HCT116 (cell line): Measurements from ENCODE around the gene CKS1B. TPM values are rescaled to one million over a fixed set of nuclear protein-coding genes. Genes with fewer than 3 reads are reported as not detected.

Experiments
- ATAC-seq: fragments of 200-7000 bp; cut with Tn5 transposase; 2 replicates; pipeline ENCODE4 v1.9.1; 2020; ENCODE audit warnings: mild to moderate bottlenecking, moderate library complexity
- BruUV-seq: library from RNA; stranded (reverse); fragments of 400-500 nt; replicated peaks from 2 replicates; lab custom pipeline; 2021; lab: Mats Ljungman, UMichigan
- CTCF ChIA-PET: fragments of 300-600 bp; sonication (Branson Sonifier 250); formaldehyde crosslinking; loops from one replicate; lab custom pipeline; 2021; ENCODE audit warnings: antibody characterized with exemption; lab: Charles Lee
- POLR2A ChIA-PET: fragments of 300-600, 350-600 bp; sonication (Branson Sonifier 250); formaldehyde crosslinking; loops from one replicate; lab custom pipeline; 2021; ENCODE audit warnings: antibody characterized with exemption; lab: Charles Lee
- RAD21 ChIA-PET, 2 experiments: fragments of 300-600 bp; sonication (Branson Sonifier 250); formaldehyde crosslinking; loops; one replicate each; lab custom pipeline; 2023; ENCODE audit warnings: low total read pairs in 2 of 2; ENCODE audit not compliant: uncharacterized antibody in 2 of 2, unreplicated experiment in 2 of 2, low non-redundant PET in 1 of 2; lab: Charles Lee
- DNase-seq: peaks from one replicate; pipeline ENCODE4 v3.0.0-alpha.2; 2010; ENCODE audit warnings: low read depth, low spot score
- H2AFZ ChIP-seq: fragments of 200-600 bp; shearing (Covaris generic), sonication (generic); 2 replicates; pipeline ENCODE4 v1.6.1; 2017; ENCODE audit warnings: low read depth, mixed run types, mixed read lengths, antibody characterized with exemption, low read length; ENCODE audit not compliant: poor library complexity, severe bottlenecking
- H3K27ac ChIP-seq: 2 replicates; pipeline ENCODE4 v1.5.1; 2012; ENCODE audit warnings: low read depth, low read length
- H3K27me3 ChIP-seq: fragments of 200-600 bp; sonication (generic); 2 replicates; pipeline ENCODE4 v1.6.1; 2016; ENCODE audit warnings: mixed run types, low read length, mixed read lengths; ENCODE audit not compliant: insufficient read depth
- H3K36me3 ChIP-seq, 2 experiments: fragments of 200-500 bp in 1 of 2; fragments of 200-600 bp in 1 of 2; sonication (Bioruptor generic) in 1 of 2; sonication (generic) in 1 of 2; 2 replicates each; pipeline versions ENCODE4 v1.5.1 to v1.6.1; 2014 to 2016; ENCODE audit warnings: low read length in 2 of 2, inconsistent platforms in 1 of 2, mixed read lengths in 1 of 2, mixed run types in 1 of 2; ENCODE audit not compliant: insufficient read depth in 2 of 2, control insufficient read depth in 1 of 2
- H3K4me1 ChIP-seq, 2 experiments: fragments of 200-600 bp in 1 of 2; sonication (generic) in 1 of 2; 2 replicates each; pipeline versions ENCODE4 v1.5.1 to v1.6.1; 2012 to 2017; ENCODE audit warnings: low read length in 2 of 2, inconsistent platforms in 1 of 2, mild to moderate bottlenecking in 1 of 2, mixed read lengths in 1 of 2, mixed run types in 1 of 2, moderate library complexity in 1 of 2; ENCODE audit not compliant: insufficient read depth in 2 of 2, control insufficient read depth in 1 of 2
- H3K4me2 ChIP-seq: fragments of 200-600 bp; sonication (generic); 2 replicates; pipeline ENCODE4 v1.6.1; 2017; ENCODE audit warnings: mixed run types, low read length, mixed read lengths
- H3K4me3 ChIP-seq, 2 experiments: fragments of 200-600 bp in 1 of 2; sonication (generic) in 1 of 2; replicated peaks in 1 of 2; 2 replicates each; pipeline ENCODE4 v1.5.1; 2011 to 2016; ENCODE audit warnings: low read length in 2 of 2, control low read depth in 1 of 2, low read depth in 1 of 2, mild to moderate bottlenecking in 1 of 2, mixed read lengths in 1 of 2, mixed run types in 1 of 2
- H3K79me2 ChIP-seq: fragments of 200-600 bp; sonication (generic); 2 replicates; pipeline ENCODE4 v1.6.1; 2017; ENCODE audit warnings: mild to moderate bottlenecking, mixed run types, low read length, moderate library complexity, mixed read lengths; ENCODE audit not compliant: insufficient read depth
- H3K9ac ChIP-seq: fragments of 200-600 bp; sonication (generic); 2 replicates; pipeline ENCODE4 v1.6.1; 2016; ENCODE audit warnings: low read length, mixed read lengths
- H3K9me2 ChIP-seq: fragments of 200-600 bp; sonication (generic), shearing (Covaris generic); 2 replicates; pipeline ENCODE4 v1.6.1; 2017; ENCODE audit warnings: mixed run types, mild to moderate bottlenecking, moderate library complexity; ENCODE audit not compliant: insufficient read depth
- H3K9me3 ChIP-seq, 2 experiments: fragments of 200-500 bp in 1 of 2; fragments of 200-600 bp in 1 of 2; sonication (Bioruptor generic) in 1 of 2; sonication (generic) in 1 of 2; 2 replicates each; pipeline ENCODE4 v1.6.1; 2014 to 2017; ENCODE audit warnings: low read length in 2 of 2, mixed read lengths in 2 of 2, inconsistent platforms in 1 of 2, low read depth in 1 of 2, mild to moderate bottlenecking in 1 of 2, mixed run types in 1 of 2, moderate library complexity in 1 of 2; ENCODE audit not compliant: control insufficient read depth in 1 of 2, insufficient read depth in 1 of 2
- H4K20me1 ChIP-seq: fragments of 200-600 bp; sonication (generic), shearing (Covaris generic); 2 replicates; pipeline ENCODE4 v1.6.1; 2017; ENCODE audit warnings: mixed run types, mild to moderate bottlenecking, moderate library complexity; ENCODE audit not compliant: insufficient read depth
- CBX3 ChIP-seq: IDR thresholded peaks from 2 replicates; pipeline ENCODE4 v1.6.1; 2012; ENCODE audit warnings: low read depth
- CEBPB ChIP-seq: IDR thresholded peaks from 2 replicates; pipeline ENCODE4 v1.6.1; 2012; ENCODE audit warnings: low read depth
- EGR1 ChIP-seq: IDR thresholded peaks from 2 replicates; pipeline ENCODE4 v1.6.1; 2012; ENCODE audit warnings: low read depth
- EZH2 ChIP-seq: fragments of 200-600 bp; sonication (generic); IDR thresholded peaks from 2 replicates; pipeline ENCODE4 v1.6.1; 2017; ENCODE audit warnings: antibody characterized with exemption, mixed run types
- FOSL1 ChIP-seq: IDR thresholded peaks from 2 replicates; pipeline ENCODE4 v1.6.1; 2012; ENCODE audit warnings: low read depth
- JUND ChIP-seq: IDR thresholded peaks from 2 replicates; pipeline ENCODE4 v1.6.1; 2012
- POLR2A ChIP-seq: IDR thresholded peaks from 2 replicates; pipeline ENCODE4 v1.7.0; 2011; ENCODE audit warnings: borderline replicate concordance; ENCODE audit not compliant: insufficient read depth, insufficient read length; ENCODE audit errors: extremely low read depth
- POLR2AphosphoS5 ChIP-seq: IDR thresholded peaks from 2 replicates; pipeline ENCODE4 v1.6.1; 2011; ENCODE audit warnings: mild to moderate bottlenecking, low read depth, low read length, moderate library complexity
- RAD21 ChIP-seq: IDR thresholded peaks from 2 replicates; pipeline ENCODE4 v1.6.1; 2012; ENCODE audit warnings: low read depth, mild to moderate bottlenecking
- SIN3A ChIP-seq: IDR thresholded peaks from 2 replicates; pipeline ENCODE4 v1.6.1; 2012; ENCODE audit warnings: low read depth
- SRF ChIP-seq: IDR thresholded peaks from 2 replicates; pipeline ENCODE4 v1.6.1; 2012; ENCODE audit warnings: low read depth
- ZFX ChIP-seq: fragments of 450-650 bp; IDR thresholded peaks from 2 replicates; pipeline ENCODE4 v1.6.1; 2017
- ZNF274 ChIP-seq: fragments of 200-500 bp; sonication (Bioruptor generic); IDR thresholded peaks from 2 replicates; pipeline ENCODE4 v1.6.1; 2014; ENCODE audit warnings: mild to moderate bottlenecking, low read depth, low read length, inconsistent platforms
- intact Hi-C: fragments of 100-400 bp; cut with micrococcal nuclease; formaldehyde crosslinking; loops from 2 replicates; pipeline ENCODE4 v1.10.0; 2022
- total RNA-seq: library from RNA; stranded (reverse); gene quantifications from one replicate; pipeline ENCODE4 v1.2.1, GENCODE V29; 2021; ENCODE audit not compliant: unreplicated experiment
- TF ChIP-seq, protein P1 (sequence below): IDR thresholded peaks from 2 replicates; pipeline ENCODE4 v1.6.1; 2012
- TF ChIP-seq, protein P2 (sequence below), 3 experiments: fragments of 200-600 bp in 1 of 3; sonication (generic) in 1 of 3; IDR thresholded peaks in 2 of 3; conservative IDR thresholded peaks in 1 of 3; 2 replicates each; pipeline ENCODE4 v1.5.1; 2012 to 2017; ENCODE audit warnings: low read depth in 2 of 3, low read length in 2 of 3, antibody characterized with exemption in 1 of 3, borderline replicate concordance in 1 of 3, control low read depth in 1 of 3, mild to moderate bottlenecking in 1 of 3, mixed read lengths in 1 of 3, mixed run types in 1 of 3, moderate library complexity in 1 of 3; ENCODE audit not compliant: insufficient read depth in 1 of 3
- TF ChIP-seq, protein P3 (sequence below): IDR thresholded peaks from 2 replicates; pipeline ENCODE4 v1.6.1; 2012
- TF ChIP-seq, protein P4 (sequence below): IDR thresholded peaks from 2 replicates; pipeline ENCODE4 v1.6.1; 2012; ENCODE audit warnings: low read depth
- TF ChIP-seq, protein P5 (sequence below): IDR thresholded peaks from 2 replicates; pipeline ENCODE4 v1.6.1; 2011; ENCODE audit warnings: mild to moderate bottlenecking, low read length, moderate library complexity; ENCODE audit not compliant: insufficient replicate concordance; ENCODE audit errors: extremely low read depth

The CKS1B gene
- total RNA-seq, 1 experiment from 2014 or later, result 229 TPM

DNA sequence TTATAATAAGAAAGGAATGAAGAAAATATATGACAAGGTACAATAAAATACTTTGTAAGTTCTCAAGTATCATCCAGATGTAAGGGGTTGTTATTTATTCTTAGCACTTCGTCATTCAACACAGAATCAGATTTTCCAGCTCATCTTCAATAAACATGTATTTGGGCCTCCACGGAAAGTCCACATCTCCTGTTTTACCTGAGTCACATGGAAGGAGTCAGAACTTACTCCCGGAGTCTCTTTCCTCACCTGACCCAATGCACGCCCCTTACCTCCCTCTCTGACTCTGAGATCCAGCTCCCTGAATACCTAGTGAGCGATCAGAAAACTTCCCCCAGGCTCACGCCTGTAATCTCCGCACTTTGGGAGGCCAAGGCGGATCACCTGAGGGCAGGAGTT is 36.5 kb upstream of the CKS1B start:
- H3K27ac ChIP-seq, result peak overlapping the region; percentile 67
- RAD21 ChIA-PET, result interaction anchor here in 1 of 2 experiments (0.5 kb wide), 1 partner anchor 128 kb away, joined by 3 read pairs; no protein-coding TSS in a partner anchor
- no peaks in the 10 kb centered on the region for H3K9me3 ChIP-seq
- no peaks in the 10 kb centered on the region for H3K9me2 ChIP-seq
- ATAC-seq, result no peak
- DNase-seq, result no peak
- POLR2A ChIA-PET, result interaction anchor here (0.7 to 1.3 kb wide), 2 partner anchors 23 to 130 kb away, joined by 3 to 4 read pairs; partner anchors contain the start of gene PYGO2
- H4K20me1 ChIP-seq, result no peaks in the 10 kb centered on the region
- intact Hi-C loops, result no loop called here
- H3K36me3 ChIP-seq, result no peaks in the 10 kb centered on the region
- peak overlapping the region; percentile 83 for H3K4me2 ChIP-seq
- no peak for TF ChIP-seq CEBPB
- no peak for TF ChIP-seq RAD21
- no peak for TF ChIP-seq EZH2
- TF ChIP-seq, protein P1, sequence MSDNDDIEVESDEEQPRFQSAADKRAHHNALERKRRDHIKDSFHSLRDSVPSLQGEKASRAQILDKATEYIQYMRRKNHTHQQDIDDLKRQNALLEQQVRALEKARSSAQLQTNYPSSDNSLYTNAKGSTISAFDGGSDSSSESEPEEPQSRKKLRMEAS, result no peak
- TF ChIP-seq ZFX, result no peak
- TF ChIP-seq POLR2A, result no peak
- no peak for TF ChIP-seq FOSL1
- no peak for TF ChIP-seq SIN3A
- no peak for TF ChIP-seq JUND
- no peak for TF ChIP-seq ZNF274
- TF ChIP-seq, protein P2, sequence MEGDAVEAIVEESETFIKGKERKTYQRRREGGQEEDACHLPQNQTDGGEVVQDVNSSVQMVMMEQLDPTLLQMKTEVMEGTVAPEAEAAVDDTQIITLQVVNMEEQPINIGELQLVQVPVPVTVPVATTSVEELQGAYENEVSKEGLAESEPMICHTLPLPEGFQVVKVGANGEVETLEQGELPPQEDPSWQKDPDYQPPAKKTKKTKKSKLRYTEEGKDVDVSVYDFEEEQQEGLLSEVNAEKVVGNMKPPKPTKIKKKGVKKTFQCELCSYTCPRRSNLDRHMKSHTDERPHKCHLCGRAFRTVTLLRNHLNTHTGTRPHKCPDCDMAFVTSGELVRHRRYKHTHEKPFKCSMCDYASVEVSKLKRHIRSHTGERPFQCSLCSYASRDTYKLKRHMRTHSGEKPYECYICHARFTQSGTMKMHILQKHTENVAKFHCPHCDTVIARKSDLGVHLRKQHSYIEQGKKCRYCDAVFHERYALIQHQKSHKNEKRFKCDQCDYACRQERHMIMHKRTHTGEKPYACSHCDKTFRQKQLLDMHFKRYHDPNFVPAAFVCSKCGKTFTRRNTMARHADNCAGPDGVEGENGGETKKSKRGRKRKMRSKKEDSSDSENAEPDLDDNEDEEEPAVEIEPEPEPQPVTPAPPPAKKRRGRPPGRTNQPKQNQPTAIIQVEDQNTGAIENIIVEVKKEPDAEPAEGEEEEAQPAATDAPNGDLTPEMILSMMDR (IDR thresholded peaks at IDR 0.05 in 2 of 3, conservative IDR thresholded peaks at IDR 0.05 in 1 of 3; ENCODE audit: borderline replicate concordance in 1 of 3, insufficient read depth in 1 of 3, low read depth in 2 of 3, low read length in 2 of 3), result no peak
- TF ChIP-seq, protein P3, sequence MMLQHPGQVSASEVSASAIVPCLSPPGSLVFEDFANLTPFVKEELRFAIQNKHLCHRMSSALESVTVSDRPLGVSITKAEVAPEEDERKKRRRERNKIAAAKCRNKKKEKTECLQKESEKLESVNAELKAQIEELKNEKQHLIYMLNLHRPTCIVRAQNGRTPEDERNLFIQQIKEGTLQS, result no peak
- TF ChIP-seq, protein P4, sequence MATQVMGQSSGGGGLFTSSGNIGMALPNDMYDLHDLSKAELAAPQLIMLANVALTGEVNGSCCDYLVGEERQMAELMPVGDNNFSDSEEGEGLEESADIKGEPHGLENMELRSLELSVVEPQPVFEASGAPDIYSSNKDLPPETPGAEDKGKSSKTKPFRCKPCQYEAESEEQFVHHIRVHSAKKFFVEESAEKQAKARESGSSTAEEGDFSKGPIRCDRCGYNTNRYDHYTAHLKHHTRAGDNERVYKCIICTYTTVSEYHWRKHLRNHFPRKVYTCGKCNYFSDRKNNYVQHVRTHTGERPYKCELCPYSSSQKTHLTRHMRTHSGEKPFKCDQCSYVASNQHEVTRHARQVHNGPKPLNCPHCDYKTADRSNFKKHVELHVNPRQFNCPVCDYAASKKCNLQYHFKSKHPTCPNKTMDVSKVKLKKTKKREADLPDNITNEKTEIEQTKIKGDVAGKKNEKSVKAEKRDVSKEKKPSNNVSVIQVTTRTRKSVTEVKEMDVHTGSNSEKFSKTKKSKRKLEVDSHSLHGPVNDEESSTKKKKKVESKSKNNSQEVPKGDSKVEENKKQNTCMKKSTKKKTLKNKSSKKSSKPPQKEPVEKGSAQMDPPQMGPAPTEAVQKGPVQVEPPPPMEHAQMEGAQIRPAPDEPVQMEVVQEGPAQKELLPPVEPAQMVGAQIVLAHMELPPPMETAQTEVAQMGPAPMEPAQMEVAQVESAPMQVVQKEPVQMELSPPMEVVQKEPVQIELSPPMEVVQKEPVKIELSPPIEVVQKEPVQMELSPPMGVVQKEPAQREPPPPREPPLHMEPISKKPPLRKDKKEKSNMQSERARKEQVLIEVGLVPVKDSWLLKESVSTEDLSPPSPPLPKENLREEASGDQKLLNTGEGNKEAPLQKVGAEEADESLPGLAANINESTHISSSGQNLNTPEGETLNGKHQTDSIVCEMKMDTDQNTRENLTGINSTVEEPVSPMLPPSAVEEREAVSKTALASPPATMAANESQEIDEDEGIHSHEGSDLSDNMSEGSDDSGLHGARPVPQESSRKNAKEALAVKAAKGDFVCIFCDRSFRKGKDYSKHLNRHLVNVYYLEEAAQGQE, result no peak
- TF ChIP-seq, protein P5, sequence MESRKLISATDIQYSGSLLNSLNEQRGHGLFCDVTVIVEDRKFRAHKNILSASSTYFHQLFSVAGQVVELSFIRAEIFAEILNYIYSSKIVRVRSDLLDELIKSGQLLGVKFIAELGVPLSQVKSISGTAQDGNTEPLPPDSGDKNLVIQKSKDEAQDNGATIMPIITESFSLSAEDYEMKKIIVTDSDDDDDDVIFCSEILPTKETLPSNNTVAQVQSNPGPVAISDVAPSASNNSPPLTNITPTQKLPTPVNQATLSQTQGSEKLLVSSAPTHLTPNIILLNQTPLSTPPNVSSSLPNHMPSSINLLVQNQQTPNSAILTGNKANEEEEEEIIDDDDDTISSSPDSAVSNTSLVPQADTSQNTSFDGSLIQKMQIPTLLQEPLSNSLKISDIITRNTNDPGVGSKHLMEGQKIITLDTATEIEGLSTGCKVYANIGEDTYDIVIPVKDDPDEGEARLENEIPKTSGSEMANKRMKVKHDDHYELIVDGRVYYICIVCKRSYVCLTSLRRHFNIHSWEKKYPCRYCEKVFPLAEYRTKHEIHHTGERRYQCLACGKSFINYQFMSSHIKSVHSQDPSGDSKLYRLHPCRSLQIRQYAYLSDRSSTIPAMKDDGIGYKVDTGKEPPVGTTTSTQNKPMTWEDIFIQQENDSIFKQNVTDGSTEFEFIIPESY, result no peak
- TF ChIP-seq POLR2AphosphoS5, result no peak
- no peak for TF ChIP-seq EGR1
- TF ChIP-seq SRF, result no peak
- no peak for TF ChIP-seq CBX3
- H3K4me3 ChIP-seq, result peak overlapping the region; percentile 58 to 62
- no peaks in the 10 kb centered on the region for H3K79me2 ChIP-seq
- CTCF ChIA-PET, result interaction anchor here (0.8 kb wide), 1 partner anchor 123 kb away, joined by 3 read pairs; no protein-coding TSS in a partner anchor
- H3K4me1 ChIP-seq, result peaks cover 15 to 46% of the 10 kb centered on the region in 2 experiments
- H2AFZ ChIP-seq, result no peak overlapping the region
- no peaks in the 10 kb centered on the region for H3K27me3 ChIP-seq
- BruUV-seq, result no TSS peak
- peak overlapping the region; percentile 76 for H3K9ac ChIP-seq
